Body of pancreas (tissue), 4 donors: ENCODE measurements around the gene AKAP13. TPM values are rescaled to one million over a fixed set of nuclear protein-coding genes. Genes with fewer than 3 reads are reported as not detected.

Source experiments
- ATAC-seq: fragments of 150-250 bp; one replicate; pipeline ENCODE4 v1.9.1; 2016
- DNase-seq, 4 donors: peaks; one replicate each; pipeline ENCODE4 v3.0.0-alpha.2; 2019
- H3K27ac ChIP-seq, 4 donors: fragments of 200-600 bp; sonication (generic); 1 replicate in 3 of 4; 2 replicates in 1 of 4; pipeline versions ENCODE4 v1.5.1 to v1.6.1; 2016 to 2019; ENCODE audit warnings: mild to moderate bottlenecking in 1 of 4, mixed read lengths in 1 of 4, moderate library complexity in 1 of 4
- H3K27me3 ChIP-seq, 2 donors: fragments of 200-600 bp; sonication (generic); one replicate each; pipeline ENCODE4 v1.6.0; 2016; ENCODE audit warnings: mild to moderate bottlenecking in 1 of 2
- H3K36me3 ChIP-seq, 2 donors: fragments of 200-600 bp; sonication (generic); replicated peaks in 1 of 2; 2 replicates each; pipeline ENCODE4 v1.5.1; 2016; ENCODE audit warnings: low read depth in 2 of 2; ENCODE audit not compliant: insufficient read depth in 1 of 2
- H3K4me1 ChIP-seq: fragments of 200-600 bp; sonication (generic); one replicate; pipeline ENCODE4 v1.6.0; 2016
- H3K4me3 ChIP-seq, 2 donors: fragments of 200-600 bp; sonication (generic); 1 replicate in 1 of 2; 2 replicates in 1 of 2; pipeline ENCODE4 v1.5.1; 2016 to 2019
- H3K9me3 ChIP-seq, 3 donors: fragments of 200-600 bp; sonication (generic); 1 replicate in 2 of 3; 2 replicates in 1 of 3; pipeline ENCODE4 v1.5.1; 2016
- POLR2A ChIP-seq, 3 donors: fragments of 450-650 bp; IDR thresholded peaks; one replicate each; pipeline ENCODE4 v1.6.1; 2016; ENCODE audit warnings: antibody characterized with exemption in 3 of 3, mild to moderate bottlenecking in 2 of 3
- WGBS, 2 donors: methylation state at CpG; one replicate each; pipeline ENCODE4 v1.1.5; 2017; 5-methylcytosine and 5-hydroxymethylcytosine counted together
- intact Hi-C: fragments of 100-400 bp; cut with DNase I; formaldehyde crosslinking; loops from one replicate; pipeline ENCODE4 v1.15.1; 2023
- total RNA-seq, 2 donors: library from RNA; depleted of rRNA; stranded (reverse); fragments of >200 nt; gene quantifications; one replicate each; pipeline ENCODE4 v1.1.0, GENCODE V29; 2016
- TF ChIP-seq, protein P1 (sequence below), 7 experiments: fragments of 450-650 bp in 4 of 7; fragments of 200-600 bp in 3 of 7; sonication (generic) in 3 of 7; IDR thresholded peaks; one replicate each; pipeline ENCODE4 v1.5.1; 2016 to 2019; ENCODE audit warnings: antibody characterized with exemption in 7 of 7

The AKAP13 gene
- total RNA-seq, 2 donors from 2014 or later: 102 to 160 TPM

DNA sequence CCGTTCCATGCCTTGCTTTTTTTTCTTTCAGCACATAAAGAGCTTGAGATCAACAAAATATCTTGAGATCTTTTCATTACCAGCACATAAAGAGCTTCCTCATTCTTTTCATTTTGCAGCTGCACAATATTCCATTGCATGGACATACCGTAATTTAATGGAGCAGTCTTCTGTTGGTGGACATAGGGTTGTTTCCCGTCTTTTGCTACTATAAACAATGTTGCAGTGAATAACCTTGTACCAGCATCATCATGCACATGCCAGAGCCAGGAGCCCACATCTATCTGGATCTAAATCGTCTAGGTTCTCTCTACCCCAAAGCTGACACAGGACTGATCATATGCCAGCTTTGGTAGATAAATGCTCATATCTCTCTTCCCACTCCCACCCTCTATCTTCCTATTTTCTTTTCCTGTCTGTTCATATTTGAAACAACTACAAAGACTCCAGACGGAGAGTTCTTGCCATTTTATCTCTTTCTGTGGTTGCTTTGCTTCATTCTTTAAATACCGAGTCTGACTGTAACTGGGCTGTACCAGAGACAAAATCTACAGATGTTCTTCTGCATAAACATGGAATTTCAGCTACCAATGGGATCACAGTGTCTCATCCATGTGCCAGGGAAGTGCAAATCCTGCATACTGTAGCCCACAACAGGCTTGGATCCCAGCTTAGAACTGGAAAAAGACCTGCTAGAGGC lies 47.1 kb upstream of the AKAP13 start:
- ATAC-seq (no peak), DNase-seq (no peak)
- Histone ChIP-seq H3K27ac (no peak overlapping the region), H3K4me1 (peaks cover 28% of the 10 kb centered on the region), H3K36me3 (no peaks in the 10 kb centered on the region), H3K9me3 (no peaks in the 10 kb centered on the region), H3K4me3 (no peak overlapping the region), H3K27me3 (no peaks in the 10 kb centered on the region)
- 76 to 84% methylated on average over 6 of the region's 6 CpGs for WGBS, 2 donors
- intact Hi-C loops: no loop called here
- no peak for TF ChIP-seq POLR2A (IDR thresholded peaks at IDR 0.05)
- TF ChIP-seq, protein P1, sequence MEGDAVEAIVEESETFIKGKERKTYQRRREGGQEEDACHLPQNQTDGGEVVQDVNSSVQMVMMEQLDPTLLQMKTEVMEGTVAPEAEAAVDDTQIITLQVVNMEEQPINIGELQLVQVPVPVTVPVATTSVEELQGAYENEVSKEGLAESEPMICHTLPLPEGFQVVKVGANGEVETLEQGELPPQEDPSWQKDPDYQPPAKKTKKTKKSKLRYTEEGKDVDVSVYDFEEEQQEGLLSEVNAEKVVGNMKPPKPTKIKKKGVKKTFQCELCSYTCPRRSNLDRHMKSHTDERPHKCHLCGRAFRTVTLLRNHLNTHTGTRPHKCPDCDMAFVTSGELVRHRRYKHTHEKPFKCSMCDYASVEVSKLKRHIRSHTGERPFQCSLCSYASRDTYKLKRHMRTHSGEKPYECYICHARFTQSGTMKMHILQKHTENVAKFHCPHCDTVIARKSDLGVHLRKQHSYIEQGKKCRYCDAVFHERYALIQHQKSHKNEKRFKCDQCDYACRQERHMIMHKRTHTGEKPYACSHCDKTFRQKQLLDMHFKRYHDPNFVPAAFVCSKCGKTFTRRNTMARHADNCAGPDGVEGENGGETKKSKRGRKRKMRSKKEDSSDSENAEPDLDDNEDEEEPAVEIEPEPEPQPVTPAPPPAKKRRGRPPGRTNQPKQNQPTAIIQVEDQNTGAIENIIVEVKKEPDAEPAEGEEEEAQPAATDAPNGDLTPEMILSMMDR (IDR thresholded peaks at IDR 0.05): no peak

DNA sequence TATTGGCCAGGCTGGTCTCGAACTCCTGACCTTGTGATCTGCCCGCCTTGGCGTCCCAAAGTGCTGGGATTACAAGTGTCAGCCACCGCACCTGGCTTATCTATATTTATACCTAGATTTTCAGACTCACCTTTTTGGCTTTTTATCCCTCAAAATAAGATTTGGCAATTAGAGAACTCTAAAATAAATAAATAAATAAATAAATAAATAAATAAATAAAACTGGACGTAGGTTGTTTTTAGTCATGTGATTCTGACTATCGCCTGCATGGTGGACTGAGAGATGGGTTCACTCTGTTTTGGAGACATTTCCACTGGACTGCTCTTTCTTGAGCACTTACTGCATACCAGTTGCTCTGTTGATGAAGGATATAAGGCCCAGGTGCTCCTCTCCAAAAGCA lies 46.2 kb upstream of the AKAP13 start:
- no peak overlapping the region for H3K27ac ChIP-seq
- intact Hi-C loops: no loop called here
- H3K27me3 ChIP-seq: no peaks in the 10 kb centered on the region
- DNase-seq (no peak), ATAC-seq (no peak)
- H3K4me3 ChIP-seq: no peak overlapping the region
- peaks cover 28% of the 10 kb centered on the region for H3K4me1 ChIP-seq
- 89 to 91% methylated on average over 6 of the region's 6 CpGs for WGBS, 2 donors
- H3K36me3 ChIP-seq: no peaks in the 10 kb centered on the region
- no peaks in the 10 kb centered on the region for H3K9me3 ChIP-seq
- TF ChIP-seq, protein P1 (IDR thresholded peaks at IDR 0.05): no peak
- TF ChIP-seq POLR2A (IDR thresholded peaks at IDR 0.05): no peak

DNA sequence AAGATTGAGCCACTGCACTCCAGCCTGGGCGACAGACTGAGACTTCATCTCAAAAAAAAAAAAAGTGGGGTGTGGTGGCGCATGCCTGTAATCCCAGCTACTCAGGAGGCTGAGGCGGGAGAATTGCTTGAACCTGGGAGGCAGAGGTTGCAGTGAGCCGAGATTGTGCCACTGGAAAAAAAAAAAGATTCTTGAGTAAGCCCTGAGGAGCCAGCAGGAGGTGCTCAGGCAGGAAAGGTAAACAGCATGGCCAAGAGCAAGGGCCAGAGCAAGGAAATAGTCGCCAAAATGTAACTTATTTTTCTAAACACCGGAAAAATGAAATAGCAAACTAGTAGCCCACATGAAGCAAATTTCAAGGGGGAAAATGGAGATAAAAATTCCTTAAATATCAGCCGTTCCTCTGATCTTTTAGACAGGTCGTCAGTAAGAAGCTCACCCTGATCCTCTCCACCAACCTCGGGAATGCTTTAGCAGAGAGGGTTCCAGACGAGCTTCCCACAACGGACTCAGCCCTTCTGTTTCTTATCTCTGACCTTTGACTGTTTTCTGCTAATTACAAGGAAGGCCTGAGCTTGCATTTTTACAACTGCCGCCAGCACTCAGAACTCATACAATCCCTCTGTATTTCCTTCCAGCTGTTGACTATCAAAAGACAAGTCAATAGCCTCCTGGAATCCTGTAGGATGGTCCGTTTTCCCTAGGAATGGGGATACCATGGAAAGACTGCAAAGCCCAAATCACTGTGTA lies 45.0 kb upstream of the AKAP13 start:
- H3K4me1 ChIP-seq: peaks cover 25% of the 10 kb centered on the region
- intact Hi-C loops: no loop called here
- WGBS, 2 donors: 66 to 67% methylated on average over 13 of the region's 13 CpGs
- H3K4me3 ChIP-seq: no peak overlapping the region
- H3K27me3 ChIP-seq: no peaks in the 10 kb centered on the region
- H3K27ac ChIP-seq: no peak overlapping the region
- ATAC-seq (no peak), DNase-seq (no peak)
- TF ChIP-seq, protein P1 (IDR thresholded peaks at IDR 0.05): no peak
- no peak for TF ChIP-seq POLR2A (IDR thresholded peaks at IDR 0.05)
- no peaks in the 10 kb centered on the region for H3K9me3 ChIP-seq
- no peaks in the 10 kb centered on the region for H3K36me3 ChIP-seq

DNA sequence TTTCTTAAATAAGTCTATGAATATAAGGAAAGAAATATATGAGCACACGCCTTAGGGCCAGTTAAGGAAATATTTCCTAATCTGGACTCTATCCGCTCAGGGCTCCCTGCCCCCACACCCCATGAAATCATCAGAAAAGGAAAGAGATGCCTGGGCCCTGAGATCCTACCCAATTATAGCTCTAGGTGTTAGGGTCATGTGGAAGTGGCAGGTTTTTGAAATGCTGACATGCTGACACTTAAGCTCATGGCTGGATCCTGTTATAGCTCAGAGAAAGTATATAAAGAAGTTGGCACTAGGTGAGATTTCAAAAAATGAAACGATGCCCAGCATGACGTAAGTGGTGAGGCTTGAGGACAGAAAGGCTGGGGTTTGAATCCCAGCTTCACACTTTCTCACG lies 43.5 kb upstream of the AKAP13 start:
- peaks cover 10% of the 10 kb centered on the region for H3K4me1 ChIP-seq
- ATAC-seq (peak; percentile 15), DNase-seq (no peak)
- intact Hi-C loops: no loop called here
- TF ChIP-seq POLR2A (IDR thresholded peaks at IDR 0.05): no peak
- TF ChIP-seq, protein P1 (IDR thresholded peaks at IDR 0.05): no peak
- no peak overlapping the region for H3K27ac ChIP-seq
- no peaks in the 10 kb centered on the region for H3K27me3 ChIP-seq
- H3K9me3 ChIP-seq: no peaks in the 10 kb centered on the region
- H3K36me3 ChIP-seq: no peaks in the 10 kb centered on the region
- 36 to 64% methylated on average over 5 of the region's 5 CpGs for WGBS, 2 donors
- H3K4me3 ChIP-seq: no peak overlapping the region
